ENCODE data around the gene ZNF217. TPM values are rescaled to one million over a fixed set of nuclear protein-coding genes. Genes with fewer than 3 reads are reported as not detected.
A peak's percentile ranks its signal among the peaks of the same experiment; 100 is the strongest.

The ZNF217 gene
- total and polyA plus RNA-seq, 9 of the 15 experiments (the other 6 are each of a cell fraction or from before 2014, with no cell fraction given) = 3.0 to 41.8 (median 16.8) TPM

- Histone ChIP-seq H3K79me2 (ENCODE audit: control insufficient read depth, insufficient read depth, low read length) (peaks cover 99% of the 10 kb centered on the region), H2AFZ (ENCODE audit: low read depth, low read length) (no peak overlapping the region), H4K20me1 (replicated peaks; ENCODE audit: control insufficient read depth, insufficient read depth, low read length) (peaks cover 7% of the 10 kb centered on the region; the same call in 1 of the 2 replicates), H3K4me1 (replicated peaks in 1 of 2; ENCODE audit: control insufficient read depth in 2 of 2, insufficient read depth in 2 of 2, low read length in 2 of 2) (peaks cover under 1 to 17% of the 10 kb centered on the region in 2 experiments; a peak in 4 of 5 replicates), H3K27me3 (ENCODE audit: control insufficient read depth in 2 of 2, insufficient read depth in 2 of 2, low read length in 2 of 2) (no peaks in the 10 kb centered on the region), H3K9me1 (ENCODE audit: control insufficient read depth, insufficient read depth, low read length) (no peaks in the 10 kb centered on the region), H3K4me3 (no peak overlapping the region), H3K36me3 (ENCODE audit: control insufficient read depth, insufficient read depth, low read length) (peaks cover 97% of the 10 kb centered on the region), H3K9me3 (replicated peaks; ENCODE audit: control insufficient read depth, insufficient read depth, low read depth, low read length) (no peaks in the 10 kb centered on the region), H3K9ac (ENCODE audit: insufficient read depth in 1 of 2, low read depth in 2 of 2, low read length in 2 of 2) (no peak overlapping the region), H3K4me2 (ENCODE audit: insufficient read depth, low read length) (no peak overlapping the region), H3K27ac (ENCODE audit: extremely low read depth, low read depth, low read length) (no peak overlapping the region)
- no peak for DNase-seq (ENCODE audit: extremely low read depth in 1 of 4, low spot score in 3 of 4)
- ChIA-PET CTCF (ENCODE audit: low intra/inter-chr PET ratio) (no interaction called here), POLR2A (interaction anchor here (0.6 kb wide), 2 partner anchors 339 to 1603 kb away, joined by 3 to 4 read pairs; no protein-coding TSS in a partner anchor)
- TF ChIP-seq EWSR1 (IDR thresholded peaks at IDR 0.05; ENCODE audit: borderline replicate concordance, low read depth, partially characterized antibody) = no peak
- no peak for TF ChIP-seq PML (IDR thresholded peaks at IDR 0.05; ENCODE audit: low read length)
- TF ChIP-seq ZBTB11 (CRISPR knock-in tag; IDR thresholded peaks at IDR 0.05) = peak in 1 of 3 experiments; percentile 82; a peak in 1 of 6 replicates
- BruUV-seq (replicated peaks) = TSS peak; percentile 3
- in situ Hi-C loops (cut with MboI) = loop anchor here (5.0 kb wide), 1 partner anchor 366 kb away; no protein-coding TSS in a partner anchor
- 91% methylated on average over 11 of the region's 12 CpGs for WGBS (ENCODE audit: insufficient coverage, low coverage, missing lambda C conversion rate)
- no peak for FAIRE-seq
- ATAC-seq = no peak
- intact Hi-C loops (cut with micrococcal nuclease) = loop anchor here (5.0 to 10.0 kb wide), 2 partner anchors 161 to 489 kb away; no protein-coding TSS in a partner anchor
Observed at GRCh38 chr20:53576195-53576580, 17.5 kb downstream of the ZNF217 start.
